ENCODE measurements around the gene PPP2R3A.

GRCh38 chr3:135989242-135989641, 23.7 kb downstream of the PPP2R3A start:
- TF ChIP-seq CTCF (IDR thresholded peaks at IDR 0.05) (no peak), EP300 (IDR thresholded peaks at IDR 0.05) (no peak), POLR2A (IDR thresholded peaks at IDR 0.05) (no peak)

Measured in ovary (tissue), 3 donors.